IMR-90 (cell line): ENCODE measurements around the gene CHPF. TPM values are rescaled to one million over a fixed set of nuclear protein-coding genes. Genes with fewer than 3 reads are reported as not detected.

Experiments used
- ATAC-seq: fragments of 200-7000 bp; cut with Tn5 transposase; 2 replicates; pipeline ENCODE4 v1.9.1; 2020; ENCODE audit warnings: low read depth, mild to moderate bottlenecking, moderate library complexity
- BruUV-seq: library from RNA; stranded (reverse); fragments of 400-500 nt; replicated peaks from 2 replicates; lab custom pipeline; 2021; lab: Mats Ljungman, UMichigan
- CTCF ChIA-PET: fragments of 300-600 bp; formaldehyde crosslinking; extraction: SDS; loops from one replicate; lab custom pipeline; 2021; ENCODE audit warnings: antibody characterized with exemption; lab: Yijun Ruan, JAX
- POLR2A ChIA-PET: fragments of 300-600 bp; sonication (Branson Sonifier 250); formaldehyde crosslinking; loops from one replicate; lab custom pipeline; 2022; ENCODE audit warnings: antibody characterized with exemption; ENCODE audit not compliant: unreplicated experiment; lab: Charles Lee
- DNase-seq: peaks from one replicate; pipeline ENCODE4 v3.0.0; 2013
- H2AFZ ChIP-seq: replicated peaks from 2 replicates; pipeline ENCODE3; 2013; ENCODE audit warnings: low read length, mild to moderate bottlenecking; ENCODE audit not compliant: poor library complexity
- H2AK5ac ChIP-seq: 2 replicates; pipeline ENCODE4 v1.6.1; 2013; ENCODE audit warnings: low read depth, low read length, inconsistent platforms
- H2AK9ac ChIP-seq: replicated peaks from 2 replicates; pipeline ENCODE3; 2013; ENCODE audit warnings: mild to moderate bottlenecking, low read depth, low read length, moderate library complexity; ENCODE audit not compliant: poor library complexity
- H2BK120ac ChIP-seq: 2 replicates; pipeline ENCODE4 v1.6.1; 2013; ENCODE audit warnings: low read depth, low read length, inconsistent platforms
- H2BK15ac ChIP-seq: 3 replicates; pipeline ENCODE4 v1.6.1; 2013; ENCODE audit warnings: low read depth, low read length, inconsistent platforms
- H2BK20ac ChIP-seq: 2 replicates; pipeline ENCODE4 v1.6.1; 2013; ENCODE audit warnings: low read depth, mild to moderate bottlenecking, inconsistent platforms, low read length, moderate library complexity
- H2BK5ac ChIP-seq: 2 replicates; pipeline ENCODE4 v1.6.1; 2013; ENCODE audit warnings: mild to moderate bottlenecking, low read depth, low read length, inconsistent platforms; ENCODE audit not compliant: poor library complexity, severe bottlenecking
- H3K14ac ChIP-seq: replicated peaks from 2 replicates; pipeline ENCODE4 v1.6.1; 2013; ENCODE audit warnings: low read depth, low read length, inconsistent platforms
- H3K18ac ChIP-seq: 2 replicates; pipeline ENCODE4 v1.6.1; 2013; ENCODE audit warnings: low read depth, low read length, control low read depth
- H3K23ac ChIP-seq: 2 replicates; pipeline ENCODE4 v1.6.1; 2013; ENCODE audit warnings: low read depth, low read length, inconsistent platforms
- H3K27ac ChIP-seq: 2 replicates; pipeline ENCODE4 v1.5.1; 2013; ENCODE audit warnings: mild to moderate bottlenecking, control low read depth, low read length; ENCODE audit not compliant: insufficient read depth
- H3K27me3 ChIP-seq: 2 replicates; pipeline ENCODE4 v1.6.1; 2013; ENCODE audit warnings: low read length; ENCODE audit not compliant: control insufficient read depth, insufficient read depth
- H3K36me3 ChIP-seq: 2 replicates; pipeline ENCODE4 v1.6.1; 2013; ENCODE audit warnings: low read length, mixed read lengths; ENCODE audit not compliant: control insufficient read depth, insufficient read depth
- H3K4ac ChIP-seq: 2 replicates; pipeline ENCODE4 v1.6.1; 2013; ENCODE audit warnings: low read depth, low read length, inconsistent platforms
- H3K4me1 ChIP-seq: 2 replicates; pipeline ENCODE4 v1.6.1; 2013; ENCODE audit warnings: low read length, mixed read lengths; ENCODE audit not compliant: control insufficient read depth, insufficient read depth
- H3K4me2 ChIP-seq: 2 replicates; pipeline ENCODE4 v1.6.1; 2013; ENCODE audit warnings: low read depth, mild to moderate bottlenecking, control low read depth, low read length, moderate library complexity
- H3K4me3 ChIP-seq: 2 replicates; pipeline ENCODE4 v1.5.1; 2013; ENCODE audit warnings: low read depth, mild to moderate bottlenecking, control low read depth, low read length, moderate library complexity; ENCODE audit not compliant: insufficient read depth
- H3K56ac ChIP-seq: 2 replicates; pipeline ENCODE4 v1.6.1; 2013; ENCODE audit warnings: low read length, inconsistent platforms; ENCODE audit not compliant: insufficient read depth; ENCODE audit errors: extremely low read depth
- H3K79me1 ChIP-seq, 2 experiments: 2 replicates each; pipeline ENCODE4 v1.6.1; 2013; ENCODE audit warnings: low read length in 2 of 2, inconsistent platforms in 1 of 2, low read depth in 1 of 2
- H3K9ac ChIP-seq: 2 replicates; pipeline ENCODE4 v1.6.1; 2013; ENCODE audit warnings: low read depth, low read length, control low read depth
- H3K9me1 ChIP-seq: 2 replicates; pipeline ENCODE4 v1.6.1; 2013; ENCODE audit warnings: low read length, inconsistent platforms; ENCODE audit not compliant: insufficient read depth
- H3K9me3 ChIP-seq: 2 replicates; pipeline ENCODE4 v1.6.1; 2013; ENCODE audit warnings: low read length; ENCODE audit not compliant: control insufficient read depth, insufficient read depth
- H4K20me1 ChIP-seq: 2 replicates; pipeline ENCODE4 v1.6.1; 2013; ENCODE audit warnings: low read length, inconsistent platforms; ENCODE audit not compliant: insufficient read depth
- H4K5ac ChIP-seq: 2 replicates; pipeline ENCODE4 v1.6.1; 2013; ENCODE audit warnings: mild to moderate bottlenecking, low read depth, low read length, control low read depth
- H4K8ac ChIP-seq, 2 experiments: 2 replicates each; pipeline ENCODE4 v1.6.1; 2013; ENCODE audit warnings: low read depth in 2 of 2, low read length in 2 of 2, control low read depth in 1 of 2, inconsistent platforms in 1 of 2
- H4K91ac ChIP-seq: 2 replicates; pipeline ENCODE4 v1.6.1; 2013; ENCODE audit warnings: low read depth, low read length, inconsistent platforms; ENCODE audit not compliant: insufficient read depth
- CHD1 ChIP-seq: IDR thresholded peaks from 2 replicates; pipeline ENCODE4 v1.6.1; 2012; ENCODE audit warnings: low read depth, low read length, improper control_type of control experiment
- MAFK ChIP-seq: IDR thresholded peaks from 2 replicates; pipeline ENCODE4 v1.6.1; 2012; ENCODE audit warnings: low read depth, low read length, improper control_type of control experiment
- MAZ ChIP-seq: IDR thresholded peaks from 2 replicates; pipeline ENCODE4 v1.6.1; 2012; ENCODE audit warnings: low read depth, mild to moderate bottlenecking, low read length, improper control_type of control experiment, moderate library complexity, borderline replicate concordance
- RFX5 ChIP-seq: IDR thresholded peaks from 2 replicates; pipeline ENCODE4 v1.8.0; 2012; ENCODE audit warnings: low read depth, mild to moderate bottlenecking, low read length, moderate library complexity
- SMC3 ChIP-seq: fragments of 150-350 bp; IDR thresholded peaks from 2 replicates; pipeline ENCODE4 v1.6.1; 2016; ENCODE audit warnings: low read depth, mild to moderate bottlenecking, antibody characterized with exemption, low read length, moderate library complexity
- WGBS, 2 experiments: methylation state at CpG; one replicate each; pipeline versions ENCODE4 v1.1.5 to v1.1.7; 2013; ENCODE audit warnings: missing lambda C conversion rate in 2 of 2; ENCODE audit not compliant: insufficient read length in 1 of 2; ENCODE audit errors: extremely low coverage in 2 of 2; 5-methylcytosine and 5-hydroxymethylcytosine counted together
- dilution Hi-C: fragments of 300-500 bp; cut with HindIII; formaldehyde crosslinking; loops from one replicate; pipeline ENCODE4 v1.14.3; 2018; ENCODE audit warnings: low sequenced_read_pairs; ENCODE audit not compliant: unreplicated experiment
- in situ Hi-C: fragments of 300-500 bp; cut with MboI; formaldehyde crosslinking; loops from 3 replicates; pipeline ENCODE4 v1.14.3; 2019; ENCODE audit warnings: low sequenced_read_pairs, inconsistent platforms, mixed read lengths
- intact Hi-C: fragments of 100-400 bp; cut with micrococcal nuclease; formaldehyde crosslinking; loops from 2 replicates; pipeline ENCODE4 v1.10.0; 2022
- polyA plus RNA-seq, 3 experiments: library from polyadenylated mRNA; depleted of rRNA; stranded (reverse); fragments of >200 nt; gene quantifications; 2 replicates each; pipeline ENCODE4 v1.2.3, GENCODE V29; 2012; ENCODE audit warnings: low replicate concordance in 1 of 3
- total RNA-seq: library from RNA; depleted of rRNA; stranded (reverse); fragments of >200 nt; gene quantifications from 2 replicates; pipeline ENCODE4 v1.2.3, GENCODE V29; 2012
- TF ChIP-seq, protein P1 (sequence below): conservative IDR thresholded peaks from 2 replicates; pipeline ENCODE4 v1.5.1; 2012; ENCODE audit warnings: mild to moderate bottlenecking, low read depth, low read length, improper control_type of control experiment

Gene CHPF
- total and polyA plus RNA-seq, 2 of the 4 experiments (the other 2 are of a cell fraction) = 24.0 to 115 TPM

DNA sequence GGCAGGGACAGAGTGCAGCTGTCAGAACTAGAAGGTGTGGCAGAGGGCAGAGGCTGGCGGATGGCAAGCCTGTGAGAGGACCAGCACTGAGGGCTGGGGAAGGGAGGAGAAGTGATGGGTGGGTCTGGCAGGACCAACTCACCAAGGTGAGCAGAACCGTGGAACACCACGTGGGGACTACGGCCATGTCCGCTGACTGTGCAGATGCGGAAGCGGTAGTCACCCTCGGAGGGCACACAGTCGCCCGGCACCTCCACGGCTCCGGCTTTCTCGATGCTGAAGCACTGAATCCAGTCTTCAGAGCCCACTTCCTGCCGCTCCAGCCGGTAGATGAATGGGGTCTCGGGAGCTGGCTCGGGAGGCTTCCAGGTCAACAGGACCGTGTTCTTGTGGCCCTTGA is 23.5 kb upstream of the CHPF start:
- in situ Hi-C loops (no loop called here), dilution Hi-C loops (no loop called here), intact Hi-C loops (no loop called here)
- Histone ChIP-seq H3K23ac (no peak overlapping the region), H4K20me1 (peaks cover 8% of the 10 kb centered on the region; the same call in 1 of the 2 replicates), H3K27me3 (no peaks in the 10 kb centered on the region), H2BK5ac (no peak overlapping the region), H3K27ac (no peak overlapping the region), H2BK20ac (no peak overlapping the region), H3K36me3 (peaks cover 26% of the 10 kb centered on the region), H2AK9ac (no peak overlapping the region), H3K9me1 (peaks cover 8% of the 10 kb centered on the region; the same call in 1 of the 2 replicates), H3K4me2 (no peak overlapping the region), H2AFZ (peak overlapping the region; percentile 38), H3K14ac (no peak overlapping the region), H2AK5ac (no peak overlapping the region), H2BK120ac (no peak overlapping the region), H4K8ac (no peak overlapping the region), H4K5ac (no peak overlapping the region), H2BK15ac (no peak overlapping the region), H4K91ac (no peak overlapping the region), H3K56ac (no peak overlapping the region), H3K9me3 (no peaks in the 10 kb centered on the region), H3K4me3 (no peak overlapping the region), H3K4me1 (peaks cover 10% of the 10 kb centered on the region), H3K9ac (no peak overlapping the region), H3K4ac (no peak overlapping the region), H3K79me1 (peaks cover 11 to 18% of the 10 kb centered on the region in 2 experiments), H3K18ac (no peak overlapping the region)
- no peak for ATAC-seq
- 96% methylated on average over 9 of the region's 18 CpGs; no CpG with 5 or more reads in 1 of the 2 experiments for WGBS, 2 experiments
- TF ChIP-seq SMC3 (no peak), MAZ (no peak), CHD1 (no peak), MAFK (no peak), RFX5 (no peak)
- TF ChIP-seq, protein P1, sequence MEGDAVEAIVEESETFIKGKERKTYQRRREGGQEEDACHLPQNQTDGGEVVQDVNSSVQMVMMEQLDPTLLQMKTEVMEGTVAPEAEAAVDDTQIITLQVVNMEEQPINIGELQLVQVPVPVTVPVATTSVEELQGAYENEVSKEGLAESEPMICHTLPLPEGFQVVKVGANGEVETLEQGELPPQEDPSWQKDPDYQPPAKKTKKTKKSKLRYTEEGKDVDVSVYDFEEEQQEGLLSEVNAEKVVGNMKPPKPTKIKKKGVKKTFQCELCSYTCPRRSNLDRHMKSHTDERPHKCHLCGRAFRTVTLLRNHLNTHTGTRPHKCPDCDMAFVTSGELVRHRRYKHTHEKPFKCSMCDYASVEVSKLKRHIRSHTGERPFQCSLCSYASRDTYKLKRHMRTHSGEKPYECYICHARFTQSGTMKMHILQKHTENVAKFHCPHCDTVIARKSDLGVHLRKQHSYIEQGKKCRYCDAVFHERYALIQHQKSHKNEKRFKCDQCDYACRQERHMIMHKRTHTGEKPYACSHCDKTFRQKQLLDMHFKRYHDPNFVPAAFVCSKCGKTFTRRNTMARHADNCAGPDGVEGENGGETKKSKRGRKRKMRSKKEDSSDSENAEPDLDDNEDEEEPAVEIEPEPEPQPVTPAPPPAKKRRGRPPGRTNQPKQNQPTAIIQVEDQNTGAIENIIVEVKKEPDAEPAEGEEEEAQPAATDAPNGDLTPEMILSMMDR = no peak
- ChIA-PET CTCF (no interaction called here), POLR2A (no interaction called here)
- BruUV-seq = no TSS peak
- DNase-seq = no peak
